ENCODE data around the gene RGR.

DNA sequence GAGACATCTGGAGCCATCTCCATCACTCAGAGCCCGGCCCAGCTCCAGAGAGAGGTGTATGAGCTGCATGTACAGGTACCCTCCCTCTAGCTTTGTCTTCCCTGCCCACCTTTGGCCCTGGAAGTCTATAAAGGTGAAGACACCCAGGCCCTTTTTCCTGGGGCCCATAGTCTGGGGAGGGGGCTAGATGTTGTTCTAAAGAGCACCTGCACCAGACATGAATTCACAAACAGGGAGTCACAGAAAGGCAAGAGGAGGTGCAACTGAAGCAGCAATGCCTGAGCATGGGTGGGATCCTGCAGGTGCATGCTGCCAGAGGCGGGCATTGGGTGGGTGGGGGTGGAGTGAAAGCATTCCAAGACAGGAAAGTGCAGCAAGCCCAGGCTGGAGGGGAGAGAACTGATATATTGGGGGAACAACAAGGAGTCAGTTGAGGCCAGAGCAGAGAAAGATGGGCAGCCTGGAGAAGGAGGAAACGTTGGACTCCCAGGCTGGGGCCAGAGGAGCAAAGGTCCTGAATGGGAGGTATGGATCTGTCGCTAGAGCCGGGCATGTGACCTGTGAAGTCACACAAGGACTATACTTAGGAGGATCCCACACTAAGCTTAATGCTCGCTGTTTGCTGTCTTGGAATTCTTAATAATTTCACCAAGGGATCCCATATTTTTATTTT is 38.9 kb upstream of the RGR start:
- TF ChIP-seq, protein P1, sequence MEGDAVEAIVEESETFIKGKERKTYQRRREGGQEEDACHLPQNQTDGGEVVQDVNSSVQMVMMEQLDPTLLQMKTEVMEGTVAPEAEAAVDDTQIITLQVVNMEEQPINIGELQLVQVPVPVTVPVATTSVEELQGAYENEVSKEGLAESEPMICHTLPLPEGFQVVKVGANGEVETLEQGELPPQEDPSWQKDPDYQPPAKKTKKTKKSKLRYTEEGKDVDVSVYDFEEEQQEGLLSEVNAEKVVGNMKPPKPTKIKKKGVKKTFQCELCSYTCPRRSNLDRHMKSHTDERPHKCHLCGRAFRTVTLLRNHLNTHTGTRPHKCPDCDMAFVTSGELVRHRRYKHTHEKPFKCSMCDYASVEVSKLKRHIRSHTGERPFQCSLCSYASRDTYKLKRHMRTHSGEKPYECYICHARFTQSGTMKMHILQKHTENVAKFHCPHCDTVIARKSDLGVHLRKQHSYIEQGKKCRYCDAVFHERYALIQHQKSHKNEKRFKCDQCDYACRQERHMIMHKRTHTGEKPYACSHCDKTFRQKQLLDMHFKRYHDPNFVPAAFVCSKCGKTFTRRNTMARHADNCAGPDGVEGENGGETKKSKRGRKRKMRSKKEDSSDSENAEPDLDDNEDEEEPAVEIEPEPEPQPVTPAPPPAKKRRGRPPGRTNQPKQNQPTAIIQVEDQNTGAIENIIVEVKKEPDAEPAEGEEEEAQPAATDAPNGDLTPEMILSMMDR (conservative IDR thresholded peaks at IDR 0.05), result peak; percentile 65
- no peak for TF ChIP-seq ZFX (IDR thresholded peaks at IDR 0.05)
